Measurements from ENCODE around the gene ZDHHC19. TPM values are rescaled to one million over a fixed set of nuclear protein-coding genes. Genes with fewer than 3 reads are reported as not detected.
A peak's percentile ranks its signal among the peaks of the same experiment; 100 is the strongest.
"Not testable (repeated sequence)": the region's sequence is repeated elsewhere in the genome, so short reads cannot be mapped to it uniquely, and the experiment has no call there.

Gene ZDHHC19
- total RNA-seq, 2 experiments from 2014 or later = 0.36 TPM; not detected in 1

- intact Hi-C loops (cut with micrococcal nuclease) = loop anchor here (5.0 to 10.0 kb wide), 3 partner anchors 273 to 636 kb away; partner anchors contain the start of genes PPP1R2, RNF168 and TNK2
- H3K9me3 Mint-ChIP-seq = no peaks in the 10 kb centered on the region
- ChIA-PET POLR2A (interaction anchor here (1.1 to 2.3 kb wide), 5 partner anchors 12 to 107 kb away, joined by 6 to 12 read pairs (median 8); no protein-coding TSS in a partner anchor), CTCF (interaction anchor here (0.6 to 4.7 kb wide), 9 partner anchors 13 to 233 kb away, joined by 3 to 33 read pairs (median 8); partner anchors contain the start of gene DYNLT2B)
- H3K4me1 Mint-ChIP-seq (ENCODE audit: low read depth) = peaks cover 59% of the 10 kb centered on the region
- H3K27ac Mint-ChIP-seq = peak overlapping the region; percentile 97
- peak overlapping the region; percentile 66 for H3K4me3 Mint-ChIP-seq
- DNase-seq = no peak
- H3K27me3 Mint-ChIP-seq = no peaks in the 10 kb centered on the region
- H3K36me3 Mint-ChIP-seq = no peaks in the 10 kb centered on the region
These were observed 30.9 kb downstream of the ZDHHC19 start for GRCh38 chr3:196180346-196180745.

GRCh38 chr3:196179380-196180308 lies 31.6 kb downstream of the ZDHHC19 start:
- intact Hi-C loops (cut with micrococcal nuclease) = loop anchor here (1.0 to 10.0 kb wide), 7 partner anchors 13 to 635 kb away; partner anchors contain the start of genes PPP1R2, RNF168, TFRC and TNK2
- Mint-ChIP-seq H3K27me3 (no peaks in the 10 kb centered on the region), H3K27ac (peak overlapping the region; percentile 97), H3K4me1 (ENCODE audit: low read depth) (peaks cover 59% of the 10 kb centered on the region), H3K9me3 (no peaks in the 10 kb centered on the region), H3K36me3 (no peaks in the 10 kb centered on the region), H3K4me3 (peak overlapping the region; percentile 66)
- POLR2A ChIA-PET = interaction anchor here (0.8 to 2.3 kb wide), 9 partner anchors 10 to 106 kb away, joined by 4 to 12 read pairs (median 6); no protein-coding TSS in a partner anchor
- CTCF ChIA-PET = interaction anchor here (0.6 to 4.7 kb wide), 12 partner anchors 10 to 349 kb away, joined by 3 to 33 read pairs (median 4); partner anchors contain the start of gene DYNLT2B
- DNase-seq = peak; percentile 94

GRCh38 chr3:196178993-196179379 lies 32.2 kb downstream of the ZDHHC19 start:
- Mint-ChIP-seq H3K9me3 (no peaks in the 10 kb centered on the region), H3K27ac (peak overlapping the region; percentile 97), H3K4me1 (ENCODE audit: low read depth) (peaks cover 57% of the 10 kb centered on the region), H3K27me3 (no peaks in the 10 kb centered on the region), H3K36me3 (no peaks in the 10 kb centered on the region), H3K4me3 (peak overlapping the region; percentile 66)
- intact Hi-C loops (cut with micrococcal nuclease) = loop anchor here (1.0 to 2.0 kb wide), 4 partner anchors 13 to 97 kb away; partner anchors contain the start of gene TFRC
- no peak for DNase-seq
- POLR2A ChIA-PET = interaction anchor here (0.8 to 2.3 kb wide), 8 partner anchors 11 to 105 kb away, joined by 4 to 12 read pairs (median 6); no protein-coding TSS in a partner anchor
- CTCF ChIA-PET = interaction anchor here (1.0 to 4.7 kb wide), 10 partner anchors 9 to 350 kb away, joined by 3 to 33 read pairs (median 6); no protein-coding TSS in a partner anchor

DNA sequence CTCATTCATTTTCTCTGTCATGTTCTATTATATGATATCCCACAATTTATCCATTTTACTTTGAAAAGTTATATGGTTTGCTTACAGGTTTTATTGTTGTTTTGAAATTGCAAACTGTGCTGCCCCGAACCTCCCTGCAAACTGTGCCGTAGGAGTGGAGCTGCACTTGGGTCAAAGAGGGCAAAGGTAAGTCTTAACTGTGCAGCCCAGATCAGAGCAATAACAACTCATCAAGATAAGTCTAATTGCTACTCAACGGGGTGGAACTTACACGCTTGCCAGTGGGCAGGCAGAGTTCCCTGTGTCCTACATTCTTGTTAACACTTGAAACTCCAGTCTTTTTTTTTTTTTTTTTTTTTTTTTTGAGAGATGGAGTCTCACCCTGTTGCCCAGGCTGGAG lies 33.2 kb downstream of the ZDHHC19 start:
- intact Hi-C loops (cut with micrococcal nuclease) = loop anchor here (2.0 kb wide), 1 partner anchor 15 kb away; no protein-coding TSS in a partner anchor

GRCh38 chr3:196177567-196177966 lies 33.6 kb downstream of the ZDHHC19 start:
- intact Hi-C loops (cut with micrococcal nuclease) = no loop called here
- CTCF ChIA-PET = no interaction called here
- no peaks in the 10 kb centered on the region for H3K36me3 Mint-ChIP-seq

More for the DNA sequence above, 33.2 kb downstream of the ZDHHC19 start:
- POLR2A ChIA-PET = interaction anchor here (0.6 to 2.3 kb wide), 2 partner anchors 104 to 378 kb away, joined by 5 to 6 read pairs; no protein-coding TSS in a partner anchor
- Mint-ChIP-seq H3K4me1 (ENCODE audit: low read depth) (peaks cover 48% of the 10 kb centered on the region), H3K4me3 (no peak overlapping the region), H3K27me3 (no peaks in the 10 kb centered on the region), H3K36me3 (no peaks in the 10 kb centered on the region), H3K9me3 (no peaks in the 10 kb centered on the region), H3K27ac (peak overlapping the region; percentile 50)
- CTCF ChIA-PET = interaction anchor here (1.2 kb wide), 1 partner anchor 10 kb away, joined by 3 read pairs; no protein-coding TSS in a partner anchor
- no peak for DNase-seq

DNA sequence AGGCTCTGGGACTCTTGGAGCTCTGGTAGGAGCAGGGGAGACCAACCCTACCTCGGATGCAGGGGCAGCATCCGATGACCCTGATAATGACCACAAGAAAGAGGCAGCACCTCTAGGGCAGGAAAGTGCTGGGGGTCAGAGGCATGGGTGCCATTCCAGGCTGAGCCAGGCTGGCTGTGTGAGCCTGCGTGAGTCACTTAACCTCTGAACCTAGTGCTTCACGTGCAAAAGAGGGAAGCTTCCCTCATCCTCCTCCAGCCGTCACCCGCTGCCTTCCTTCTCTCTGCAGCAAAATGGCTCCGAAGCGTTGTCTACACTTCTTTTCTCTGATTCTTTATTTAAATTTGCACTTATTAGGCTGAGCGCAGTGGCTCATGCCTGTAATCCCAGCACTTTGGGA lies 35.5 kb downstream of the ZDHHC19 start:
- Mint-ChIP-seq H3K4me3 (no peak overlapping the region), H3K4me1 (ENCODE audit: low read depth) (peaks cover 26% of the 10 kb centered on the region), H3K9me3 (no peaks in the 10 kb centered on the region), H3K27me3 (no peaks in the 10 kb centered on the region), H3K36me3 (no peaks in the 10 kb centered on the region), H3K27ac (no peak overlapping the region)
- intact Hi-C loops (cut with micrococcal nuclease) = no loop called here
- CTCF ChIA-PET = interaction anchor here (1.8 kb wide), 1 partner anchor 102 kb away, joined by 4 read pairs; no protein-coding TSS in a partner anchor
- POLR2A ChIA-PET = no interaction called here
- DNase-seq = no peak

More at GRCh38 chr3:196177567-196177966, 33.6 kb downstream of the ZDHHC19 start:
- DNase-seq = no peak
- Mint-ChIP-seq H3K27me3 (no peaks in the 10 kb centered on the region), H3K9me3 (no peaks in the 10 kb centered on the region), H3K27ac (no peak overlapping the region), H3K4me1 (ENCODE audit: low read depth) (peaks cover 44% of the 10 kb centered on the region), H3K4me3 (no peak overlapping the region)
- POLR2A ChIA-PET = no interaction called here

- CTCF ChIA-PET = interaction anchor here (0.8 to 1.8 kb wide), 2 partner anchors 22 to 102 kb away, joined by 3 to 4 read pairs; no protein-coding TSS in a partner anchor
- POLR2A ChIA-PET = no interaction called here
- peaks cover 22% of the 10 kb centered on the region for H3K4me1 Mint-ChIP-seq (ENCODE audit: low read depth)
- no peaks in the 10 kb centered on the region for H3K9me3 Mint-ChIP-seq
- H3K27ac Mint-ChIP-seq = no peak overlapping the region
- H3K4me3 Mint-ChIP-seq = no peak overlapping the region
- intact Hi-C loops (cut with micrococcal nuclease) = no loop called here
- DNase-seq = no peak
- H3K36me3 Mint-ChIP-seq = no peaks in the 10 kb centered on the region
- no peaks in the 10 kb centered on the region for H3K27me3 Mint-ChIP-seq
These were observed 36.0 kb downstream of the ZDHHC19 start for GRCh38 chr3:196175116-196175625.

GRCh38 chr3:196174652-196175051 lies 36.5 kb downstream of the ZDHHC19 start:
- ChIA-PET POLR2A (no interaction called here), CTCF (interaction anchor here (0.8 kb wide), 1 partner anchor 22 kb away, joined by 3 read pairs; no protein-coding TSS in a partner anchor)
- H3K27me3 Mint-ChIP-seq = no peaks in the 10 kb centered on the region
- H3K9me3 Mint-ChIP-seq = no peaks in the 10 kb centered on the region
- DNase-seq = no peak
- intact Hi-C loops (cut with micrococcal nuclease) = no loop called here
- H3K4me3 Mint-ChIP-seq = no peak overlapping the region
- H3K27ac Mint-ChIP-seq = no peak overlapping the region
- no peaks in the 10 kb centered on the region for H3K36me3 Mint-ChIP-seq
- H3K4me1 Mint-ChIP-seq (ENCODE audit: low read depth) = peaks cover 17% of the 10 kb centered on the region

- DNase-seq; H3K9me3 Mint-ChIP-seq; H3K36me3 Mint-ChIP-seq; H3K27me3 Mint-ChIP-seq; H3K27ac Mint-ChIP-seq; H3K4me3 Mint-ChIP-seq; H3K4me1 Mint-ChIP-seq (ENCODE audit: low read depth); intact Hi-C loops (cut with micrococcal nuclease): not testable (repeated sequence)
- ChIA-PET CTCF (interaction anchor here (1.8 kb wide), 1 partner anchor 9 kb away, joined by 4 read pairs; no protein-coding TSS in a partner anchor), POLR2A (interaction anchor here (0.6 kb wide), 1 partner anchor 30 kb away, joined by 3 read pairs; no protein-coding TSS in a partner anchor)
These were observed 40.9 kb downstream of the ZDHHC19 start for GRCh38 chr3:196170296-196170695.

- Mint-ChIP-seq H3K4me1 (ENCODE audit: low read depth) (peaks cover 9% of the 10 kb centered on the region), H3K27me3 (no peaks in the 10 kb centered on the region), H3K36me3 (no peaks in the 10 kb centered on the region), H3K9me3 (no peaks in the 10 kb centered on the region), H3K4me3 (no peak overlapping the region), H3K27ac (no peak overlapping the region)
- POLR2A ChIA-PET = interaction anchor here (0.6 kb wide), 1 partner anchor 30 kb away, joined by 3 read pairs; no protein-coding TSS in a partner anchor
- CTCF ChIA-PET = interaction anchor here (1.1 to 1.8 kb wide), 2 partner anchors 9 to 96 kb away, joined by 3 to 4 read pairs; no protein-coding TSS in a partner anchor
- intact Hi-C loops (cut with micrococcal nuclease) = no loop called here
- no peak for DNase-seq
These were observed 41.4 kb downstream of the ZDHHC19 start for GRCh38 chr3:196169836-196170240.

DNA sequence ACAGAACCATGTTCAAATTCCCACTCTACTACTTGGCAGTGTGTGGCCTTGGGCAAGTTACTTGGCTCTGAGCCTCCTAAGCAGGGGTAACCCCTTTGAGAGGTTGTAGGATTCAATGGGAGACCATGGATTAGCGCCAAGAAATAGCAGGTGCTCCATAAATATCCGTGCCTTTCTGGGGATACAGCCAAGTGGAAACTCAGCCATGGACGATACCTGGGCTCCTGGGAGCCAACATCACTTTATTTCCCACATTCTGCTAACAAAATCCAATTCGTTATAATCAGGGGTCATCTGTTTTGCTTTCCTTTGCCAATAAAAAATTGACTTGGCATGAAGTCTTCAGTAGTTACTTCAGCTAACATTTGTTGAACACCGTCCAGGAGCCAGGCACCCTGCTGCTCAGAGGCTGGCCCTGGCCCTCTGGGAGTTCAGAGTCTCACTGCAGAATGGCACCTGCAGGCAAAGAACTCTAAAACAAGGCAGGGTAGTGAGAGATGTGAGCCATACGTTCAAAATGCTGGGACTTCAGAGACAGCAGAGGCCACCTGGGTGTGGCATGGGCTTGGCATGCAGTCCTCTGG lies 42.3 kb downstream of the ZDHHC19 start:
- Mint-ChIP-seq H3K27ac (no peak overlapping the region), H3K4me1 (ENCODE audit: low read depth) (peaks cover 9% of the 10 kb centered on the region), H3K9me3 (no peaks in the 10 kb centered on the region), H3K36me3 (no peaks in the 10 kb centered on the region), H3K27me3 (no peaks in the 10 kb centered on the region), H3K4me3 (no peak overlapping the region)
- intact Hi-C loops (cut with micrococcal nuclease) = no loop called here
- no peak for DNase-seq
- ChIA-PET CTCF (interaction anchor here (1.1 to 1.8 kb wide), 2 partner anchors 10 to 95 kb away, joined by 3 to 4 read pairs; no protein-coding TSS in a partner anchor), POLR2A (no interaction called here)
